A549 (cell line): ENCODE measurements around the gene TNFSF11.

ENCODE experiments used
- FOXS1 ChIP-seq: fragments of 250-450 bp; sonication (Bioruptor Pico); IDR thresholded peaks from 2 replicates; pipeline ENCODE4 v1.5.0; 2020; ENCODE audit warnings: mild to moderate bottlenecking, moderate library complexity
- HDAC2 ChIP-seq: fragments of 200-600 bp; sonication (generic); IDR thresholded peaks from 2 replicates; pipeline ENCODE4 v1.6.1; 2016
- JUN ChIP-seq, 2 experiments: fragments of >200 bp; sonication (Bioruptor Twin); formaldehyde crosslinking; IDR thresholded peaks; 2 replicates in 1 of 2; 3 replicates in 1 of 2; pipeline ENCODE4 v1.6.1; 2016 to 2017
- JUNB ChIP-seq: fragments of >200 bp; sonication (Bioruptor Twin); formaldehyde crosslinking; IDR thresholded peaks from 2 replicates; pipeline ENCODE4 v1.6.1; 2016
- MAFK ChIP-seq: fragments of 450-650 bp; IDR thresholded peaks from 2 replicates; pipeline ENCODE4 v1.6.1; 2014; ENCODE audit not compliant: partially characterized antibody
- MAZ ChIP-seq: fragments of 150-350 bp; IDR thresholded peaks from 2 replicates; pipeline ENCODE4 v1.6.1; 2014; ENCODE audit warnings: antibody characterized with exemption, low read depth, low read length, borderline replicate concordance
- POLR2A ChIP-seq: IDR thresholded peaks from 2 replicates; pipeline ENCODE4 v1.6.1; 2012; ENCODE audit warnings: mild to moderate bottlenecking, low read length
- RCOR1 ChIP-seq: fragments of 150-350 bp; IDR thresholded peaks from 2 replicates; pipeline ENCODE4 v1.6.1; 2014; ENCODE audit warnings: antibody characterized with exemption, low read length, low read depth
- RFX5 ChIP-seq: fragments of 450-650 bp; IDR thresholded peaks from 2 replicates; pipeline ENCODE4 v1.7.1; 2014; ENCODE audit warnings: antibody characterized with exemption, mild to moderate bottlenecking, moderate library complexity
- TP53 ChIP-seq: fragments of 250-450 bp; sonication (Bioruptor Pico); IDR thresholded peaks from 2 replicates; pipeline ENCODE4 v1.5.0; 2021; ENCODE audit warnings: mild to moderate bottlenecking, moderate library complexity
- TF ChIP-seq, protein P1 (sequence below): fragments of >200 bp; sonication (Bioruptor Twin); formaldehyde crosslinking; IDR thresholded peaks from 3 replicates; pipeline ENCODE4 v1.5.1; 2016
- TF ChIP-seq, protein P2 (sequence below): IDR thresholded peaks from 2 replicates; pipeline ENCODE4 v1.6.1; 2012
- TF ChIP-seq, protein P3 (sequence below): fragments of 450-650 bp; IDR thresholded peaks from 2 replicates; pipeline ENCODE4 v1.6.1; 2014; ENCODE audit warnings: antibody characterized with exemption

DNA sequence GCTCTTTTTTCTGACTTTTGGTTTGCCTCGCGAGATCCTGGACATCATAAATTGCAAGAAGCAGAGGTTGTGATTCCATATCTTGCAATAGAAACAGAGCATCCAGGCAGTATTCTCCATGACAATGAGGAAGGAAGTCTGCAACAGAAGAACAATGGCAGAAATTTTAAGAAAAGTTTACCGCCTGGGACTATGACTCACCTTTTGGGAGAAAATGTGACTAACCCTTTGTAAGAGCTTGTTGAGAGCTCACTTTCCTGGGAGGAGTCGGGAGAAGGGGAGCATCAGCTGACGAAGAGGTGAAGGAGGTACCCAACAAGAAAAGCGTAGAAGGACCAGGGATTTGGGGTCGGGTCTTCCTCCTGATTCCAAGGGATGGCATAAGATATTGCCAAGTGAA is 34.3 kb upstream of the TNFSF11 start:
- TF ChIP-seq, protein P1, sequence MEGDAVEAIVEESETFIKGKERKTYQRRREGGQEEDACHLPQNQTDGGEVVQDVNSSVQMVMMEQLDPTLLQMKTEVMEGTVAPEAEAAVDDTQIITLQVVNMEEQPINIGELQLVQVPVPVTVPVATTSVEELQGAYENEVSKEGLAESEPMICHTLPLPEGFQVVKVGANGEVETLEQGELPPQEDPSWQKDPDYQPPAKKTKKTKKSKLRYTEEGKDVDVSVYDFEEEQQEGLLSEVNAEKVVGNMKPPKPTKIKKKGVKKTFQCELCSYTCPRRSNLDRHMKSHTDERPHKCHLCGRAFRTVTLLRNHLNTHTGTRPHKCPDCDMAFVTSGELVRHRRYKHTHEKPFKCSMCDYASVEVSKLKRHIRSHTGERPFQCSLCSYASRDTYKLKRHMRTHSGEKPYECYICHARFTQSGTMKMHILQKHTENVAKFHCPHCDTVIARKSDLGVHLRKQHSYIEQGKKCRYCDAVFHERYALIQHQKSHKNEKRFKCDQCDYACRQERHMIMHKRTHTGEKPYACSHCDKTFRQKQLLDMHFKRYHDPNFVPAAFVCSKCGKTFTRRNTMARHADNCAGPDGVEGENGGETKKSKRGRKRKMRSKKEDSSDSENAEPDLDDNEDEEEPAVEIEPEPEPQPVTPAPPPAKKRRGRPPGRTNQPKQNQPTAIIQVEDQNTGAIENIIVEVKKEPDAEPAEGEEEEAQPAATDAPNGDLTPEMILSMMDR = no peak
- TF ChIP-seq FOXS1 (CRISPR knock-in tag) = no peak
- TF ChIP-seq RCOR1 = no peak
- TF ChIP-seq RFX5 = no peak
- TF ChIP-seq, protein P2, sequence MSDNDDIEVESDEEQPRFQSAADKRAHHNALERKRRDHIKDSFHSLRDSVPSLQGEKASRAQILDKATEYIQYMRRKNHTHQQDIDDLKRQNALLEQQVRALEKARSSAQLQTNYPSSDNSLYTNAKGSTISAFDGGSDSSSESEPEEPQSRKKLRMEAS = no peak
- TF ChIP-seq, protein P3, sequence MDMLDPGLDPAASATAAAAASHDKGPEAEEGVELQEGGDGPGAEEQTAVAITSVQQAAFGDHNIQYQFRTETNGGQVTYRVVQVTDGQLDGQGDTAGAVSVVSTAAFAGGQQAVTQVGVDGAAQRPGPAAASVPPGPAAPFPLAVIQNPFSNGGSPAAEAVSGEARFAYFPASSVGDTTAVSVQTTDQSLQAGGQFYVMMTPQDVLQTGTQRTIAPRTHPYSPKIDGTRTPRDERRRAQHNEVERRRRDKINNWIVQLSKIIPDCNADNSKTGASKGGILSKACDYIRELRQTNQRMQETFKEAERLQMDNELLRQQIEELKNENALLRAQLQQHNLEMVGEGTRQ = no peak
- TF ChIP-seq POLR2A = no peak
- no peak for TF ChIP-seq MAFK
- TF ChIP-seq JUN (IDR thresholded peaks at IDR 0.05) = no peak
- no peak for TF ChIP-seq TP53
- no peak for TF ChIP-seq JUNB
- TF ChIP-seq HDAC2 = no peak
- no peak for TF ChIP-seq MAZ
